Prostate gland (tissue), 2 donors: ENCODE results near the gene KIAA0232.

ENCODE experiments used
- CTCF ChIP-seq, 4 experiments: fragments of 200-600 bp in 2 of 4; fragments of 450-650 bp in 2 of 4; sonication (generic) in 2 of 4; IDR thresholded peaks; 1 replicate in 3 of 4; 2 replicates in 1 of 4; pipeline ENCODE4 v1.5.1; 2016 to 2019; ENCODE audit warnings: antibody characterized with exemption in 4 of 4, mild to moderate bottlenecking in 2 of 4, moderate library complexity in 2 of 4
- POLR2A ChIP-seq: fragments of 450-650 bp; IDR thresholded peaks from one replicate; pipeline ENCODE4 v1.6.1; 2016; ENCODE audit warnings: antibody characterized with exemption, mild to moderate bottlenecking
- POLR2AphosphoS5 ChIP-seq: sonication (generic); formaldehyde crosslinking; IDR thresholded peaks from one replicate; pipeline ENCODE4 v1.6.1; 2017; ENCODE audit warnings: antibody characterized with exemption

DNA sequence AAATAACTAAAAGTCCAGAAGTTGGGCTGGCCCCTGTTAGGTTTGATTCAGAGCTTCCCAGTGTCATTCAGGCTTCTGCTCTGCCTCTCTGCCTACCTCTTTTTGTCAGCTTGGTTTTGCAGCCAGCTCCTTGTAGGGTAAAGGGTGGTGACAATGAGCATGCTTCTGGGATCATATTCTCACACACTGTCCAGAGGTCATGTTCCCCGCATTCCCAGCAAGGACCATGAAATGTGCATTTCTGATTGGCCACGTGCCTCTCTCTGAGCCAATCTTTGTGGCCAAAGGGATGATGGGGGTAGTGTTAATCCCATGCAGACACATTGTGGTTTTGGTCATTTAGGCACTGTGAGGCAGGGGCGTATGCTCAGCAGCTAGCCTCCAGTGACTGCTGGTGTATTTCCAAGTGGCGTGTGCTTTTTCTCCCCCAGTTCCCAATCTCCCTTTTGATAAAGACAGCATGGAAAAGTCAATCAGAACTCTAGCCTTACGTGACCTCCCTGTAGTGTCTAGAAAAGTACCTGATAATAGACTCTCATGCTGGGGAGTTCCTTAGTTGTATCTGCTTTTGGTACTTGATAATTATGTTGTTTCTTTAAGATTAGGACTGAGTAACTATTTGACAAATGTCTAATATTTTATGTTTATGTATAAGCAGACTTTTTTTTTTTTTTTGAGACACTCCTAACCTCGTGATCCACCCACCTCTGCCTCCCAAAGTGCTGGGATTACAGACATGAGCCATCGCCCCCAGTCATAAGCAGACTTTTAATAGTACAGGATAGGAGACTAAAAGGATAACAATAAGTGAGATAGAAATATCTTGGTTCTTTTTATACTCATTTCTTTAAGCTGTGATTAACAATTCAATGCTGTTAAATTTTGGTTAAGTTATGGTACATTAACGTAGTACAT is 57.8 kb downstream of the KIAA0232 start:
- TF ChIP-seq CTCF (IDR thresholded peaks at IDR 0.05) (no peak), POLR2A (no peak), POLR2AphosphoS5 (no peak)
